SU-DHL-6 (cell line): ENCODE data around the gene OR56A5.
A peak's percentile ranks its signal among the peaks of the same experiment; 100 is the strongest.

Source experiments
- H2AFZ ChIP-seq: fragments of 200-600 bp; sonication (generic); 2 replicates; pipeline ENCODE4 v1.6.1; 2014; ENCODE audit warnings: low read depth, mild to moderate bottlenecking, moderate library complexity, mixed read lengths, antibody characterized with exemption, low read length; ENCODE audit not compliant: severe bottlenecking
- H3F3A ChIP-seq: fragments of 200-600 bp; shearing (Covaris generic); 2 replicates; pipeline ENCODE4 v1.6.0; 2016; ENCODE audit warnings: antibody characterized with exemption, mild to moderate bottlenecking; ENCODE audit not compliant: insufficient read depth
- H3K27ac ChIP-seq: fragments of 200-600 bp; sonication (generic); 2 replicates; pipeline ENCODE4 v1.5.1; 2016; ENCODE audit warnings: low read depth, mild to moderate bottlenecking, low read length, moderate library complexity, mixed read lengths
- H3K27me3 ChIP-seq: fragments of 200-600 bp; sonication (generic), shearing (Covaris generic); 2 replicates; pipeline ENCODE4 v1.6.0; 2014; ENCODE audit warnings: mild to moderate bottlenecking, low read length
- H3K36me3 ChIP-seq: fragments of 200-600 bp; sonication (generic); 2 replicates; pipeline ENCODE4 v1.6.1; 2014; ENCODE audit warnings: mild to moderate bottlenecking, low read length, mixed read lengths
- H3K4me2 ChIP-seq: fragments of 300-600, 200-600 bp; shearing (Covaris generic), sonication (generic); 2 replicates; pipeline ENCODE4 v1.6.0; 2014; ENCODE audit warnings: low read length, low read depth, mild to moderate bottlenecking; ENCODE audit not compliant: poor library complexity, severe bottlenecking
- H3K4me3 ChIP-seq: fragments of 200-600 bp; sonication (generic); 2 replicates; pipeline ENCODE4 v1.5.1; 2014; ENCODE audit warnings: antibody characterized with exemption, low read length, mild to moderate bottlenecking, mixed read lengths; ENCODE audit not compliant: insufficient read depth, poor library complexity, severe bottlenecking
- H3K79me2 ChIP-seq: fragments of 200-600 bp; sonication (generic); 2 replicates; pipeline ENCODE4 v1.6.1; 2014; ENCODE audit warnings: mild to moderate bottlenecking, low read length, moderate library complexity; ENCODE audit not compliant: insufficient read depth
- H3K9ac ChIP-seq: fragments of 200-600 bp; sonication (generic); 2 replicates; pipeline ENCODE4 v1.7.0; 2014; ENCODE audit warnings: mild to moderate bottlenecking, low read length
- H3K9me2 ChIP-seq: fragments of 200-600 bp; sonication (generic); replicated peaks from 2 replicates; pipeline ENCODE4 v1.6.1; 2014; ENCODE audit warnings: low read length; ENCODE audit not compliant: insufficient read depth
- H3K9me3 ChIP-seq: fragments of 200-600 bp; sonication (generic); 2 replicates; pipeline ENCODE4 v1.6.1; 2014; ENCODE audit warnings: low read length, mixed read lengths; ENCODE audit not compliant: insufficient read depth
- H4K20me1 ChIP-seq: fragments of 200-600 bp; sonication (generic); 2 replicates; pipeline ENCODE4 v1.6.1; 2014; ENCODE audit warnings: low read depth, mild to moderate bottlenecking, antibody characterized with exemption, low read length, moderate library complexity, mixed read lengths
- CTCF ChIP-seq: fragments of 200-600 bp; sonication (generic); IDR thresholded peaks from one replicate; pipeline ENCODE4 v1.5.1; 2017; ENCODE audit warnings: antibody characterized with exemption, mild to moderate bottlenecking, low read length, moderate library complexity; ENCODE audit not compliant: insufficient read depth, poor library complexity, severe bottlenecking
- EZH2phosphoT487 ChIP-seq: fragments of 200-600 bp; sonication (generic), shearing (Covaris generic); conservative IDR thresholded peaks from 2 replicates; pipeline ENCODE4 v1.6.1; 2018; ENCODE audit warnings: mild to moderate bottlenecking, antibody characterized with exemption, low read length, moderate library complexity, mixed read lengths

Gene OR56A5

GRCh38 chr11:5992604-5993251, 24.4 kb upstream of the OR56A5 start:
- Histone ChIP-seq H3K9me3 (no peaks in the 10 kb centered on the region), H3F3A (no peaks in the 10 kb centered on the region), H3K79me2 (no peaks in the 10 kb centered on the region), H3K9ac (no peak overlapping the region), H3K4me2 (no peak overlapping the region), H4K20me1 (no peaks in the 10 kb centered on the region), H3K36me3 (no peaks in the 10 kb centered on the region), H3K4me3 (no peak overlapping the region), H3K9me2 (no peaks in the 10 kb centered on the region), H3K27ac (no peak overlapping the region), H2AFZ (no peak overlapping the region), H3K27me3 (no peaks in the 10 kb centered on the region)
- TF ChIP-seq CTCF (peak; percentile 46), EZH2phosphoT487 (no peak)

- H2AFZ ChIP-seq, result no peak overlapping the region
- no peaks in the 10 kb centered on the region for H3K36me3 ChIP-seq
- H3F3A ChIP-seq, result no peaks in the 10 kb centered on the region
- no peaks in the 10 kb centered on the region for H4K20me1 ChIP-seq
- TF ChIP-seq EZH2phosphoT487, result no peak
- TF ChIP-seq CTCF, result no peak
- H3K9ac ChIP-seq, result no peak overlapping the region
- H3K9me3 ChIP-seq, result no peaks in the 10 kb centered on the region
- no peaks in the 10 kb centered on the region for H3K27me3 ChIP-seq
- H3K4me3 ChIP-seq, result no peak overlapping the region
- H3K79me2 ChIP-seq, result no peaks in the 10 kb centered on the region
- no peak overlapping the region for H3K27ac ChIP-seq
- no peak overlapping the region for H3K4me2 ChIP-seq
- H3K9me2 ChIP-seq, result no peaks in the 10 kb centered on the region
Measured at GRCh38 chr11:5992150-5992549, 23.9 kb upstream of the OR56A5 start.

- no peaks in the 10 kb centered on the region for H3K9me3 ChIP-seq
- H3K4me3 ChIP-seq, result no peak overlapping the region
- H3K27ac ChIP-seq, result no peak overlapping the region
- no peaks in the 10 kb centered on the region for H3K36me3 ChIP-seq
- no peaks in the 10 kb centered on the region for H4K20me1 ChIP-seq
- H3K9ac ChIP-seq, result no peak overlapping the region
- no peaks in the 10 kb centered on the region for H3K9me2 ChIP-seq
- H3K4me2 ChIP-seq, result no peak overlapping the region
- no peaks in the 10 kb centered on the region for H3K27me3 ChIP-seq
- H2AFZ ChIP-seq, result no peak overlapping the region
- no peaks in the 10 kb centered on the region for H3K79me2 ChIP-seq
- TF ChIP-seq CTCF (no peak), EZH2phosphoT487 (no peak)
- no peaks in the 10 kb centered on the region for H3F3A ChIP-seq
Measured at GRCh38 chr11:5989203-5989602, 20.9 kb upstream of the OR56A5 start.
